Stimulated activated CD8-positive, alpha-beta memory T cell treated with anti-CD3 and anti-CD28 coated beads, Interleukin-12 subunit alpha, Interleukin-12 subunit beta, amount 100 ng/mL, for 24 hours (primary cell): ENCODE data around the gene GJC2.

Experiments used
- DNase-seq: peaks from one replicate; pipeline ENCODE4 v3.0.0-alpha.2; 2020; ENCODE audit errors: extremely low read depth

GJC2 gene

DNA sequence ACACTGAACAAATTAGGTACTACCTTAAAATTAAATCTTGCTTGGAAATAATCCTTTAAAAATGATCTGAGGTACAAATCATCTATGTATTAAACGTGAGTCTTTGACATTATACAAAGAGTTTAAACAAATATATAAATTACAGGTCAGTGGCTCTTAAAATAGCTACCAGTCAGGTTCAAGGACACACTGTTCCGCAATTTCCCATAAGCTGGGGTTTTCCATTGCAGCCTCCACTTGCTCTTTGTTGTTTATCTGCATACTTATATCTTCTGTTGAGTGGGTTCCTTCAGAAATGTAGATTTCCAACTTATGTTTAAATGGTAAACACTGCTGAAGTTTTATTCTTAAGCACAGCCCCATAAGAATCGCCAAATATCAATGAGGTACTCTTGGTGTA lies 34.9 kb upstream of the GJC2 start:
- no peak for DNase-seq

DNA sequence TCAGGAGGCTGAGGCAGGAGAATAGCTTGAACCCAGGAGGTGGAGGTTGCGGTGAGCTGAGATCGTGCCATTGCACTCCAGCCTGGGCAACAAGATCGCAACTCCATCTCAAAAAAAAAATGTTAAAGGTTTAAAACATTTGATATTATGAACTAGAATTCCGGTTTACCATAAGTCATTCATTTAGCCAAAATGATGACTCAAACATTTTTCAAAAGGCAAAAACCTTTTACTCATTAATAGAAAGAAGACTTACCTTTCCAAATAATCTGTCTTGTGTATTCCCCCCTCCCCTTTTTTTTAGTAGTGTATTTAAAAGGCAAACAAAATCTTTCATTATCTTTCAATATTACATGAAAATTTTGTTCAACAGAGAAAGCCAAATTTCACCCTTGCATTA lies 32.4 kb upstream of the GJC2 start:
- no peak for DNase-seq

DNA sequence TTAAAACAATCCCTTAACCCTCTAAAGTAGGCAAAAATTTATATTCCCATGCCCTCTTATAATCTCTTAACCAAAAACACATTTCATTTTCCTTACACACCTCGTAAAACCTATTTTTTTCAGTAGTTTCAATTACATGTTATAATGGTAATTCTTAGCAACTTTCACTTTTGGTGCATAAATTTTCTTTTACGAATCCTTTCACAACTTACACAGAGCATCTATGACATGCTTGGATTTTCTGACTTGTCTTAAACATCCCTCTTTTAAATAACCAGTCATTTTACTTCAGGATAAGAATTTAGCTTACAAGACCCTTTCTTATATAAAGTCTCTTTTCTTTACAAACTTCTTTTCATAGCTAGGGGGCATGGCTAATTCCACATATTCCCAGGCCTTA lies 31.7 kb upstream of the GJC2 start:
- no peak for DNase-seq

DNA sequence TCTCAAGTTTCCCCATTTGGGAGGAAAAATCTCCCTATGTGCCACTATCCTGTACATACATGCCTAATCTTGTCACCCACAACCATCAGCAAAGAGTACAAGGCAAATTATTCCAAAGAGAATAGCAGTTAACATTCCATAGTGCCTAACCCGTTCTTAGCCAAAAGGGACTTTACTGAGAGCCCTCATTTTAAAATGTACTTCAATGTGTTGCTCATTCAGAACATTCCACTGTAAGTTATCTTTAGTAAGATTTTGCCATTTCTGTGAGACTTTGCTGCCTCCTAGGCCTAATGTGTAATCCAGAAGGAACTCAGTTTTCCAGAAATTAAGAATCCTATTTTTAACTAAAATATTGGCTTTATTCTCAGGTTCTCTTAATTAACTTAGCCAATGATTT lies 29.4 kb upstream of the GJC2 start:
- DNase-seq: no peak

DNA sequence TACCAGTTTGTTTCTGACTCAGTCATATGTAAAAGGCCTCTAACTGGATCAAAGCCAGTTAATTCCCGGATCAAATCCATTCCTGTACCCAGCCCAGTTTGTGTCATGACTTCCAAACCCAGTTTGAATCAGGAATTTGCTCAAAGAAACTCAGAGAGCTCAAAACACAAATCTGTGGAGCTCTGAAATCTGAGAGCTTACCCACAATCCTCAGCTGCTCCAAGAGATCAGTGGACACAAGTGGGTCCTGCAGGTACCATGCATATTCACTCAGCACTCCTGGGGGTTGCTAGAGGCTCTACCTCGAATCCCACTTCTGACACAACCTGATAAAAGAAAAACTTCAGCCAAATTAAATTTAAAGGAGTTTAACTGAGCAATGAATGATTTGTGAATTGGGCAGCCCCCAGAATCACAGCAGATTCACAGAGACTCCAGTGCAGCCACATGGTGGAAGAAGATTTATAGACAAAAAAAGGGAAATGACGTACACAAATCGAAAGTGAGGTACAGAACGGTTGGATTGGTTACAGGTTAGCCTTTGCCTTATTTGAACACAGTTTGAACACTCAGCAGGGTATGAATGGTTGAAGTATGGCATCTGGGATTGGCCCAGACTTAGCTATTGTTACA lies 28.8 kb upstream of the GJC2 start:
- DNase-seq: no peak

DNA sequence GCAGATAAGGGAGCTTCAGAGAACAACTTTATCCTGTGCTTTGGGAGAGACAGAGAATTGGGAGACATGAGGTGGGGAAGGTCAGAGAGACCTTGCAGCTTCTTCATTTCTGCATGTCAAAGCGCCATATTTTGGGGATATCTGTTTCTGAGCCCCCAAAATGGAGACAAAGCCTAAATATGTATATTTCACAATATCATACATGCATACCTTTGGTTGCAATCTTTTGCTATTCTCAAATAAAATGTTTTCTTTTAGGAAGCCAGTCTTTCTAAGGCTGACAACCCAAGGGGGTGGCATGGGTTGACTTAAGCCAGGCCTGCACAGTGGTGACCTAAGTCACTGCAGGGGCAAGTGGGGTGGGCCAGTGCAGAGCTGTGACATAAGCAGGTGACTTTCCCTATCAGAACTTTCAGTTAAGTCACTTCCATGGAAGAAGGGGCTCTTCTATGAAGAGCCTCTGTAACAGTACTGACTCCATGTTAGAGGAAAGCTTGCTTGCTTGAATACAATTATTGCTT lies 26.7 kb upstream of the GJC2 start:
- DNase-seq: no peak

DNA sequence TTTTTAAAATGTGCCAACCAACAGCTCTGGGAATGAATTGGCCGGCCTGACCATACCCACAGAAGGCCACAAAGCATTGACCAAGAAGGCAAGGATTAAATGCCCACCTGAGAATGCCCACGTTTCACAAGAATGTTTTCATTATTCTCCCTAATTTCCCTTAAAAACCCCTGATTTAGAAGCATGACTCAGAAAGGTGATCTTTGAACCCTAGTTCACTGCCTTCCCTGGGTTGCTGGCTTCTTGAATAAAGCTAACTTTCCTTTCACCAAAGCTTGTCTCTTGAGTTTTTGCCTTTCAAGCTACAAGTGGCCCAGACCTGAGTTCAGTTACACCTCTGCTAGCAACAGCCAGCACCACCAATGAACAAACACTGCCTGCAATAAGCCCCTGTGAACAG lies 26.2 kb upstream of the GJC2 start:
- no peak for DNase-seq

DNA sequence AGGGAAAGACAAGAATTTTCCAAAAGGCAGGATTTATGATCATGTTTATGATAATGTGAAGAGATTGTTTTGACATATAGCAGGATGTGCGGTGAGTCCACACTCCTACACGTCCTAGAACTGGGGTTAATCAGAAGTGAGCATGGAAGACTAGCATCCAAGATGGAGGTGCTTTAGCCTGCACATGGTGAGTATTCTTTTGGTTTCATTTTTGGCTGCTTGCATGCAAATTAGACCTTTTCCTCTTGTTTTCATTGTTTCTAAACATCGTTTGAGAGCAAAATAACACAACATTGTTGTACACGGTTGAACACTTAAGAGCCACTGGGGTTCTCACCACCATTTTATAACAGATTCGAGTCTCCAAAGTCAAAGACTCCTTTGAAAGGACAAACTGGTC lies 24.5 kb upstream of the GJC2 start:
- no peak for DNase-seq

DNA sequence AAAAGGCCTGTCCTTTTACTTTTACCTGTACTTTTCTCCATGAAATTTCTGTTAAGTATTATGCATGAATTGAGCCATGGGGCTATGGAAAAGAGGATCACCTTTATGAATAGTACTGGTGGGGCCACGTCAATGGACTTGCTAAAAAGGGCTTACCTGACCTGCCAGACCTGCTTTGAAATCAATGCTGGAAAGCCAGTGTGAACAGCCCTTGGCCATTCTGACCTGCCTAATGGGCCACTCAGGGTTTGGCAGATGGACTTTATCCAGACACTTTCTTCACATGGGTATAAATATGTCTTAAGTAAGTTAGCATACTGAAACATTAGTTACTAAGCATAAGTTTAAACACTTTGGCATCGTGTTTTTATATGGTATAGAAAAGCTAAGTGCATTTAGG lies 18.0 kb upstream of the GJC2 start:
- no peak for DNase-seq

DNA sequence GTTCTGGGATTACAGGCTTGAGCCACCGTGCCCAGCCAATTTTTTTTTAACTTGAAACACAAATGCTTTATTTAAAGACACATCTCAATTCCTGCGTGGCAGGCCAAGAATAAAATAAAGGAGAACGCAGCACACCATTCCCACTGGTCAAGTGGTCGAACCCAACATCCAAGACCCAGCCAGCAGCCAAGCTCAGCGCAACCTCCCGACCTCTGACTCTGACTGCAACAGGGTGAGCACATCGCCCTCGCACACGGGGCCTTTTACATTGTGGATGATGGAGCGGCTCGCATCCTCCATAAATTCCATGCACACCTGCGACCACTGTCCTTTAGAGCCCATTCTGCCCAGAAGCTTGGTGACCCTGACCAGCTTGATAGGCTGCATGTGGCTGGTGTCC lies 15.1 kb upstream of the GJC2 start:
- DNase-seq: no peak

DNA sequence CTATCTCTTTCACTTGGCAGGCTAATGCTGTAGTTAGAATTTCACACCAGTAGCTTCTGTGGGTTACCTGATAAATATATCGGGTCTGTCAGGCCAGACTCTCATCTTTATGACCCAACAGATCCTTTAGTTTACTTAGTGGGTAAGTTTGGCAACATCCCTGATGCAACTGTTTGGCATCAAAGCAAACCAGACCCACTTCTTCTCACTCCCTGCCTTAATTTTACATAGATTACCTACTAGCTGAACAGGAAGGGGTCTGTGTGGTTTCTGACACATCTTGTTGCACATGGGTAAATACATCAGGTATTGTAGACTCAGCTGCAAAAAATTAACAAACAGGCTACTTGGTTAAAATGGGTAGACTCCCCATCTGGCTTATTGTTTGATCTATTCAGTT lies 12.8 kb upstream of the GJC2 start:
- no peak for DNase-seq

DNA sequence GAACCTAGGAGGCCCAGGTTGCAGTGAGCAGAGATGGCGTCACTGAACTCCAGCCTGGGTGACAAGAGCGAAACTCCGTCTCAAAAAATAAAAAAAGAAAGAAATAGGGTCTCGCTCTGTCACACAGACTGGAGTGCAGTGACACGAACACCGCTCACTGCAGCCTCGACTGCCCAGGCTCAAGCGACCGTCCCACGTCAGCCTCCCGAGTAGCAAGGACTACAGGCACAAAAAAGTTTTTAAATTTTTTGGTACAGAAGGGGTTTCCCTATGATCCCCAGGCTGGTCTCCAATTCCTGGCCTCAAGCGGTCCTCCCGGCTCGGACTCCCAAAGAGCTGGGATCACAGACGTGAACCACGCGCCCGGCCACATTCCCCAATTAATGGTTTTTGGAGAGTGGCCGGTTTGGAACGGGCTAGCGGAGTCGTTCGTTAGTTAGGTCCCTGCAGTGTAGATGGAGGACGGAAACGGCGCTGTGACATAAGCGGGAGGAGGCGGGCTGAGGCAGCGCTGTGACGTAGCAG lies 10.3 kb upstream of the GJC2 start:
- no peak for DNase-seq

DNA sequence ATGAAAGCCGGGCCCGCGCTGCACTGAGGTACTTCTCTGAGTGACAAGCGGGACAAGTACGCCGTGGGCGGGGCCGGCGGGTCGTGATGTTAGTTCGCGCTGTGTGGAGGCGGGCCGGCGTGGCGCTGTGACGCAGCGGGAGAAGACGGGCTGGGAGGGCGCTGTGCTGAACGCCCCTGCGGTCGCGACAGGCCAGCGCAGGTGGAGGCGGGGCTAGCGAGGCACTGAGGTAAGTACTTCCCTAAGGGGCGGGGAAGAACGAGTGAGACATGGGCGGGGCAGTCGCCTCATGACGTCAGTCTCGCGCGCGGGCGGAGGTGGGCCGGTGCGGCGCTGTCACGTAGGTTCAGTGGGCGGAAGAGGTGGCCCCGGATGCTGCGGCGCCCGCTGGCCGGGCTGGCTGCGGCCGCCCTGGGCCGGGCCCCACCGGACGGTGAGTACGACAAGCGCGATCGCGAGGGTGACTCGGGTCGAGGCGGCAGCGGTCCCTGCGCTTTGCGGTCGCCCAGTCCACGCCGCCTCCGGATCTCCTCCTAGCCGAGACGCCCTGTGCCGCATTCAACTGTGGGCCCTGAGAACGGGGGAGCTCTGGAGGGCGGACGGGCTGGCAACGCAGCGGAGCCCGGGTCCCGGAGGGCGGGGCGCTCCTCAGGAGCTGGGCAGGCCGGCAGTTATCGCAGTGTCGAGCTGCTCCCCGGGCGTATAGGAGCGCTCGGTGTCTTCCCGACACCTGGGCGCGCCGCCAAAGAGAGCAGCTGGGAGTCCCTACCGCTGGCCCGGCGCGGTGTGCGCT lies 9.6 kb upstream of the GJC2 start, which contains the start of gene GUK1:
TSS of gene GUK1 (plus strand) at position 349 of the 793 bp plus-strand sequence. CDS start at position 373, 24 bp downstream.
- peak; percentile 100 for DNase-seq

DNA sequence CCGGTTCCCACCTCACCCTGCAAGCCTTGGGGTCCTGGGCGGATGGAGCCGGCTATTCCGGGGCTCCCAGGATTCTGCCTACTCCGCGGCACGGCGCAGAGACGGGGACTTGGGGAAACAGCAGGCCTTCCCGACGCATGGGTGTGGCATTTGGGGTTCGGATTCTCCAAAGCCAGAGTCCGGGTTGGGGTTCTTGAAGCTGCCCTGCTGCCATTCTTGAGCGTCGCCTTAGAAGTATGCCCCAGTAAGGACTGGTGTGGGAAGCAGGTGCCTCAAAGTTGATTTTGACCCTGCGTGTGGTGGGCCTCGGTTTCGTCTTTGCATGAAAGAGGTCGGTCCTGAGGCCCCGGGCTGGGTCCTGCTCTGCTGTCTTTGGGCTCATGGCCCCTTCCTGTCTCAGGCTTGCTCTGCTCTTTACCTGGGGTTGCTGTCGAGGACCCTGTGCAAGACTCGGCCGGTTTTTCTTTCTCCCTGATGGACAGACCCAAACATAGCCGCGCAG lies 9.0 kb upstream of the GJC2 start:
- DNase-seq: no peak

DNA sequence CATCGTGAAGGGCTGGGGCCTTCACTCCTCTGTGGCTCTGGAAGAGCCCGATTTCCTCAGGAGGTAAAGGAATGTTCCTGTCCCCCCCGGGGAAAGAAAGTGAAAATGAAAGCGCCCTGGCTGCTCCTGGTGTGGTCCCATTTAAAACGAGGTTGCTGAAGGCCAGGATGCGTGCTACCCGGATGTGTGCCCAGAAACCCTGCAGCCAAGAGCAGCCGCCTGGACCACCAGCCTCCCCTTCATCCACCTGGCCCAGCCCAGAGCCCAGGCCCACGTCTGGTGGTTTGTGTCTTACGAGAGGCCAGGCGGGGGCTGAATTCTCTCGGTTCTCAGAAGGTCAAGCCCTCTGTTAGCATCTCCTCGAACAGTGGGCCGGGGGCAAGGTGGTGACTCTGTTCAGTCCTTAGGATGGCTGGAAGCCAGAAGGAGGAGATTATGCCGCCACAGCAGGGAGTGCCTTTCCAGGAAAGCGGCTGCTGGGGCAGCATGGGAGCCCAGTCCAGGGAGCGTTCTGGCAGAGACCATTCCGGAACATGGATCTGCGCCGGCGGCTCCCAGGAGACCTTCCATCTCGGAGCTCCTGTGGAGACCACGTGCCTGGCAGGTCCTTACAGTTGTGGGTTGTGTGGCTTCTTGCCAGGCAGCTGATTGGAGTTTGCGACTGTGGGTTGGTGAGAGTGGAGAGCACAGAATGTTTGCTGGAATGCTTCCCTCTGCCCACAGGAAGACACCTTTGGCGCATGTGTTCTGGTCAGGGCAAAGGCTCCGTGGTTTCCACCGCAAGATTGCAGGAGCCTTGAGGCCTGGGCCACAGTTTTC lies 8.3 kb upstream of the GJC2 start:
- no peak for DNase-seq

DNA sequence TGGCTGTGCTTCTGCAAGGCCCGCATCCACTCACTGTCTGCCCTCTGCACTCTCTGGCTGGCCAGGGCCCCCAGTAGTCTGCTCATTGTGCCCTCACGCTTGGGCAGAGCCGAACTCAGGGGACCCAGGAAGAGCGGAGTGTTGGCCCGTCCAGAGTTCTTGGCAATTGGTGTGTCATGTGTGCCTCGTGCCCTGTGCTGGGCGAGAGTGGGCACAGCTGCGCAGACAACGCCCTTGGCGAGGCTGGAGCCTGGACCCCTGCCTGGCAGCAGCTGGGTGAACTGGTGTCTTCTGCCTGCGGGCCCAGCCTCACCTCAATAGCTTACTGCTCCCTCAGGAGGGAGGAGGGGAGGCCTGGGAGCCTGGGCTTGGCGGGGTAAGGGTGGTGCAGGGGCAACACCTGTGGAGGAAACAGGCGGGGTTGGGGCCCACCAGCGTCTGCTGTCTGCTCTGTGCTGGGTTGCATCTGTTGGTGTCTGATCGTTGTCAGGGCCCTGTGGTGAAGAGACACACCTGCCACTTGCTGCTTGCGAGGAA lies 7.5 kb upstream of the GJC2 start:
- no peak for DNase-seq

DNA sequence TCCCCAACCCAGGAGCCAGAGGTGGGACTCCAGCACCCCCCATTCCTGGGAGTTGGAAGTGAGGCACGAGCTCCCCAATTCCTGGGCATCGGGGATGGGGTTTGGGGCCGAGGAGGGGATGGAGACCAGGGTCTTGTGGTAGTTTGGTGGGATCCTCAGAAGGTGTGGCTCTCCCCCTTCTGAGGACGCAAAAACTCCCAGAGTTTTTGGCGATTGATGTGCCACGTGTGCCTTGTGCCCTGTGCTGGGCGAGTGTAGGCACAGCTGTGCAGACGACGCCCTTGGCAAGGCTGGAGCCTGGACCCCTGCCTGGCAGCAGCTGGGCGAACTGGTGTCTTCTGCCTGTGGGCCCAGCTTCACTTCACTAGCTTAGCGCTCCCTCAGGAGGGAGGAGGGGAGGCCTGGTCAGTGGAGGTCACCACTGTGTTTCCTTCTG lies 7.0 kb upstream of the GJC2 start:
- no peak for DNase-seq

DNA sequence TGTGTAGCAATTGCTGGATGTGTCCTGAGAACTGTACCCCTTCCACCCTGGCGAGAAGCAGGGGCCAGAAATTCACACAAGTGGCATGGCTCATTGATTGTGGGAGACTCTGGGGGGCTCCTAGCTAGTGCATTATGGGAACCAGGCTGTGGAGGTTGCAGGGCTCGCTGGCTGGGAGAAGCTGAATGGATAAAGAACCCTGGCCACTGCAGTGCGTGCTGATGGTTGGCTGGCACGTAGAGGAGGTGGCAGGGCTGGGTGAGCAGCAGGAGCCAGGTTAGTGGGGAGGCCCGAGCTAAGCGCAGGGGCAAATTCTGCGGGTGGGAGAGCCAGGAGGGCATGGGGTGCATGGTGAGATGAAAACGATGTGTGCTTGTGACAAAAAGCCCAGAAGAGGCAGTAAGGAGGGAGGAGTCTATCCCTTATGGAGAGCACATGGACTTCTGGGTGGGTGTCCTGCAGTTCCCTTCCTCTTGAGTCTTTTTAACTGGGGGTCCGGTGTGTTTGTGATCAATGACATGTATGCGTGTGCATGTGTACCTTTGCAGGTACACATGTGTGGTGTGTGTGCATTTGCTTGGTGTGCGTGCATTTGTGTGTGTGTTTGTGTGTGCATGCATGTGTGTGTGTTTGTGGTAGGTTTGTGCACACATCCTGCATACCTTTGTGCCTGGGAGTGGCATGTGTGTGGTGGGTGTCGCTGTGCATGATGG lies 6.1 kb upstream of the GJC2 start:
- no peak for DNase-seq

DNA sequence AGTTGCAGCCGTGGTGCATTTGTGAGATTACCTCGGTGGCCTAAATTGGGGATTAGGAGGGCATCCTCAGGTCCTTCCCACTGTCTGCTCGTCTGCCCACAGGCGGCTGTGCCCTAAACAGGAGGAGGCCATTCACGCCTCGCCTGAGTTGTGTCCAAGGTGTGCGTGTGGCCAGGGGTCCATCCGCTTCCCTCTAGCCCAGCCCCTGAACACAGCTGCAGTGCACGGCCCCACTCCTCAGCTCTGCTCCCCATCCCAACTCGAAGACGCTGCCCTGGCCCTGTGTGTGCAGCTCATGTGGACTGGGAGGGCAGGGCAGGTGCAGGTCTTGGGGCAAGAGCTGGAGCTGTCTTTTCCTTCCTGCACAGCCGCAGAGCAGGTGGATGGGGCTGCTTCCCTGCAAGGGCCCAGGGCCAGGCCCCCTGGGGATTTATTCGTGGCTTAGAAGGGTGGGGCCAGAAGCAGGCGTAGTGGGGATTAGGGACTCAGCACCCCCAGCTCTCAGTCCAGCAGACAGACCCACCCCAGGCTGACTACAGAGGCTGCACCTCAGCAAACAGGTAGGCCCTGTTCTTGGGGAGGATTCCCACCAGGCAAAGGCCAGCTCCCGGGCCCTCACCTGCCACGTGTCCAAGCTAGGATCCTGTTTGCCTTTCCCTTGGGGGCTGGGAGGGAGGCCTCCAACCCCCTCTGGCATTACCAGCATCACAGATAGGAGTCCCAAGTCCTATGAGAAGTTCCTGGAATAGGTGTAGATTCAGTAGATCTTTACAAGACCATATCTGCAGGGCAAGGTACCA lies 5.3 kb upstream of the GJC2 start:
- DNase-seq: no peak

DNA sequence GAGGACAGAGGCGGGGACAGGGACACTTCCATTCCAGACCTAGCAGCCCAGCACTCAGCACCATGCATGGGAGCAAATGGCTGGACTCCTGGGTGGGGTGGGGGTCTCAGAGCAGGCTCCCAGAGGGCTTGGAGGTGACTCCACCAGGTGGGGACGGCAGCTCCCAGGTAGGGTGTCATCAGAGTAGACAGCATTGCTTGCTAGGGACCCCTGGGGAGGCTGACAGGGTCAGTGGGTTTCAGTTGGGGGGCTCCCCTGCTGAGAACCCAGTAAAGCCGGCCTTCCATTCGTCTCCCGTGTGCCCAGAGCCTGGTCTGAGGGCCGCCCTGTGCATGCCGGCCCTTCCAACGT lies 4.8 kb upstream of the GJC2 start:
- DNase-seq: no peak
